Breast epithelium (tissue), 4 donors: ENCODE measurements around the gene DEFB131A. TPM values are rescaled to one million over a fixed set of nuclear protein-coding genes. Genes with fewer than 3 reads are reported as not detected.
"Not testable (repeated sequence)": the region's sequence is repeated elsewhere in the genome, so short reads cannot be mapped to it uniquely, and the experiment has no call there.

ENCODE experiments used
- DNase-seq, 2 donors: peaks; one replicate each; pipeline ENCODE4 v3.0.0-alpha.2; 2019; ENCODE audit warnings: low spot score in 2 of 2
- H3K27ac ChIP-seq, 2 donors: fragments of 200-600 bp; sonication (generic) in 1 of 2; one replicate each; pipeline ENCODE4 v1.5.1; 2016 to 2019; ENCODE audit warnings: mild to moderate bottlenecking in 1 of 2
- H3K27me3 ChIP-seq, 2 donors: fragments of 200-600 bp; sonication (generic) in 1 of 2; one replicate each; pipeline versions ENCODE4 v1.5.1 to v1.6.0; 2017 to 2019; ENCODE audit warnings: control low read depth in 1 of 2, mild to moderate bottlenecking in 1 of 2
- H3K36me3 ChIP-seq: fragments of 200-600 bp; one replicate; pipeline ENCODE4 v1.5.1; 2019
- H3K4me1 ChIP-seq, 2 donors: fragments of 200-600 bp; sonication (generic); one replicate each; pipeline ENCODE4 v1.5.1; 2016 to 2019; ENCODE audit warnings: control low read depth in 1 of 2
- H3K4me3 ChIP-seq, 3 donors: fragments of 200-600 bp; sonication (generic); 1 replicate in 2 of 3; 2 replicates in 1 of 3; pipeline ENCODE4 v1.5.1; 2016 to 2019; ENCODE audit warnings: mild to moderate bottlenecking in 3 of 3, moderate library complexity in 2 of 3
- H3K9me3 ChIP-seq, 2 donors: fragments of 200-600 bp; sonication (generic) in 1 of 2; one replicate each; pipeline ENCODE4 v1.5.1; 2016 to 2019; ENCODE audit warnings: control low read depth in 1 of 2
- intact Hi-C: fragments of 100-400 bp; cut with DNase I; formaldehyde crosslinking; loops from one replicate; pipeline ENCODE4 v1.15.1; 2023; ENCODE audit warnings: low total_unique reads
- total RNA-seq, 3 donors: library from RNA; depleted of rRNA; stranded (reverse); fragments of >200 nt; gene quantifications; one replicate each; pipeline ENCODE4 v1.1.0, GENCODE V29; 2016

DEFB131A gene
- total RNA-seq, 3 donors from 2014 or later: not detected

- intact Hi-C loops, H3K4me1 ChIP-seq, H3K36me3 ChIP-seq, H3K27me3 ChIP-seq, H3K9me3 ChIP-seq, H3K27ac ChIP-seq, DNase-seq, H3K4me3 ChIP-seq: not testable (repeated sequence)
These were observed 10.8 kb downstream of the DEFB131A start for GRCh38 chr4:9455046-9455445.

GRCh38 chr4:9479466-9479865 lies 35.3 kb downstream of the DEFB131A start:
- DNase-seq, H3K9me3 ChIP-seq, intact Hi-C loops, H3K27me3 ChIP-seq, H3K4me1 ChIP-seq, H3K36me3 ChIP-seq, H3K27ac ChIP-seq, H3K4me3 ChIP-seq: not testable (repeated sequence)

DNA sequence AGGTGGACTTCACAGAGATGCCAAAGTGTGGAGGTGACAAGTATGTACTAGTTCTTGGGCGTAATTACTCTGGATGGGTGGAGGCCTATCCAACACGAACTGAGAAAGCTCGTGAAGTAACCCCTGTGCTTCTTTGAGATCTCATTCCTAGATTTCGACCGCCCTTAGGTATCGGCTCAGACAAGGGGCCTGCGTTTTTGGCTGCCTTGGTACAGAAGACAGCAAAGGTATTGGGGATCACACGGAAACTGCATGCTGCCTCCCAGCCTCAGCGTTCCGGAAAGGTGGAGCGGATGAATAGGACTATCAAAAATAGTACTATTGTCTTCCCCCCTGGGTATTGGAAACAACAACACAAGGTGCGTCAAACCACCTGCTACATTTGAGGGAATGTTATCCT lies 35.9 kb downstream of the DEFB131A start:
- intact Hi-C loops, H3K27ac ChIP-seq, H3K9me3 ChIP-seq, DNase-seq, H3K36me3 ChIP-seq, H3K4me3 ChIP-seq, H3K27me3 ChIP-seq, H3K4me1 ChIP-seq: not testable (repeated sequence)

- not testable (repeated sequence) for DNase-seq, H3K27me3 ChIP-seq
These were observed 38.7 kb downstream of the DEFB131A start for GRCh38 chr4:9482871-9483270.

GRCh38 chr4:9483682-9484081 lies 39.5 kb downstream of the DEFB131A start:
- H3K4me3 ChIP-seq, H3K27ac ChIP-seq, DNase-seq, H3K27me3 ChIP-seq, intact Hi-C loops, H3K36me3 ChIP-seq, H3K4me1 ChIP-seq, H3K9me3 ChIP-seq: not testable (repeated sequence)

More at GRCh38 chr4:9482871-9483270, 38.7 kb downstream of the DEFB131A start:
- intact Hi-C loops, H3K4me3 ChIP-seq, H3K9me3 ChIP-seq, H3K4me1 ChIP-seq, H3K27ac ChIP-seq, H3K36me3 ChIP-seq: not testable (repeated sequence)

DNA sequence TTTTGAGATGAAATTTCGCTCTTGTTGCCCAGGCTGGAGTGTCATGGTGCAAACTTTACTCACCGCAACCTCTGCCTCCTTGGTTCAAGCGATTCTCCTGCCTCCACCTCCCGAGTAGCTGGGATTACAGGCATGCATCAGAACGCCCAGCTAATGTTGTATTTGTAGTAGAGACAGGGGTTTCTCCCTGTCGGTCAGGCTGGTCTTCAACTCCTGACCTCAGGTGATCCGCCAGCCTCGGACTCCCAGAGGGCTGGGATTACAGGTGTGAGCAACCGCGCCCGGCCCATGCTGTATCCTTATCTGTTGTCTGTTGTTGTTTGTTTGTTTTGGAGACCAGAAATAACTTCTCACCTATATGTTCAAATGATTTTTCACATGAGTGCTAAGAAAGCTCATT lies 42.7 kb downstream of the DEFB131A start:
- H3K27me3 ChIP-seq, DNase-seq, H3K27ac ChIP-seq, intact Hi-C loops, H3K4me1 ChIP-seq, H3K36me3 ChIP-seq, H3K4me3 ChIP-seq, H3K9me3 ChIP-seq: not testable (repeated sequence)

DNA sequence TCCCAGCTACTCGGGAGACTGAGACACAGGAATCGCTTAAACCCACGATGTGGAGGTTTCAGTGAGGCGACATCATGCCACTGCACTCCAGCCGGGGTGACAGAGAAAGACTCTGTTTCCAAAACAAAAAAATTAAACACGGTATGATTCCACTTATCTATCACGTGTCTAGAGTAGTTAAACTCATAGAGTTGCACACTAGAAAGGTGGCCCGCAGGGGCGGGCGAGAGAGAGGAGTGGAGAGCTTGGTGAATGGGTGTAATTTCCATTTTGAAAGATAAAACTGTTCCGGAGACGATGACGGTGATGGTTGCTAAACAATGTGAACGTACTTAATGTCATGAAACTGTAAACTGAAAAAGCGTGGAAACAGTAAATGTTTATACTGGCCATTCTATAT lies 44.6 kb downstream of the DEFB131A start:
- H3K27me3 ChIP-seq, H3K9me3 ChIP-seq, intact Hi-C loops, H3K4me3 ChIP-seq, H3K36me3 ChIP-seq, H3K4me1 ChIP-seq, DNase-seq, H3K27ac ChIP-seq: not testable (repeated sequence)

- H3K27ac ChIP-seq, H3K27me3 ChIP-seq, DNase-seq, H3K4me3 ChIP-seq, H3K36me3 ChIP-seq, H3K9me3 ChIP-seq, H3K4me1 ChIP-seq, intact Hi-C loops: not testable (repeated sequence)
These were observed 46.3 kb downstream of the DEFB131A start for GRCh38 chr4:9490496-9490895.

DNA sequence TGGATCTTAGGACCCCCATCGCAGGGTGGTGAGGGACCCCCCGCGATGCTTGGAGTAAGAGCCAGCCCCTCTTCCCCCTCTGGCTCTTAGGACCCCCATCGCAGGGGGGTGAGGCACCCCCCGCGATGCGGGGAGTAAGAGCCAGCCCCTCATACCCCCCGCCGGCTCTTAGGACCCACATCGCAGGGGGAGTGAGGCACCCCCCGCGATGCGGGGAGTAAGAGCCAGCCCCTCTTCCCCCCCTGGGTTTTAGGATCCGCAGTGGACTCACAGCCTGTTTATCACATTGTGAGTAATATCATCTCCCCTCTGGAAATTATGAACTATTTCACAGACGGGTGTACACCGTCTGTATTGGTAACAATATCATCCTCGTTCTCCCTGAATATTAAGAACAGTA lies 46.8 kb downstream of the DEFB131A start:
- H3K9me3 ChIP-seq, H3K4me3 ChIP-seq, H3K4me1 ChIP-seq, H3K36me3 ChIP-seq, intact Hi-C loops, H3K27ac ChIP-seq, DNase-seq, H3K27me3 ChIP-seq: not testable (repeated sequence)

- H3K9me3 ChIP-seq, intact Hi-C loops, DNase-seq: not testable (repeated sequence)
These were observed 49.4 kb downstream of the DEFB131A start for GRCh38 chr4:9493589-9493988.

DNA sequence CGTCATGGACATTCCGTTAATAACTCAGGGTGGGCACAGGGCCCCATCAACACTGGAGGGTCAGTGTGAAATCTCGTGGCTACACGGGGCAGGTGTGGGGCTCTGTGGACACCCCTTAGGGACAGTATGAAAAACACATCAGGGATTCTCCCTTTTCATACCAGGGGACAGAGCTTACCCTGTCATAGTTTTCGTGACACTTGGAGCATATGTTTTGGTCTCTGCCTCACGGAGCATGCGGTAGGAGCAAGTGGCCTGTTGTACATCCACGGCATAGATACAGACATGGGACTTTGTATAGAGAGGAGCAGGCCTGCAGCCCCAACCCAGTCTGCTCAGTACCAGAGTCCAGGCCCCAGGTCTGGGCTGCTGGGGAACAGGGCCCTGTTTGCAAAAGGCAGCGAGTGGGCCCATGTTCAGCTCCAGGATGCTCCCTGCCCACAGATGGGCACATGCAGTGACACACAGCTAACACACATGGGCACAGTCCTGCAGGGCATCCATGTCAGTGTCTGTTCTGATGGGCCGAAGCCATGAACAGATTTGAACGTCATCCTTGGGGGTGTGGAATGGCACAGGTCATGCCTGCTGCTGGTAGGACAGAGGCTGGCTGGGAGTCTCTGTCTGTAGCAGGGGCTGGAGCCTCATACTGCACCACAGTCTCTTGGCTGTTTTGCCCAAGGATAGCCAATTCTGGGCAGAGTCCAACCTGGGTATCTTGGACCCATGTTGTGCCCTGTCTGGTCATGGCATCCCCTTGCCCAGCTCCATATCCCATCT lies 50.2 kb downstream of the DEFB131A start:
- H3K36me3 ChIP-seq, H3K27me3 ChIP-seq, DNase-seq, H3K4me1 ChIP-seq, H3K27ac ChIP-seq, intact Hi-C loops, H3K9me3 ChIP-seq, H3K4me3 ChIP-seq: not testable (repeated sequence)

More at GRCh38 chr4:9493589-9493988, 49.4 kb downstream of the DEFB131A start:
- not testable (repeated sequence) for H3K36me3 ChIP-seq, H3K27me3 ChIP-seq, H3K4me3 ChIP-seq, H3K4me1 ChIP-seq, H3K27ac ChIP-seq
